HG02943 (cell line): Measurements from ENCODE around the gene INF2.
"Not testable (repeated sequence)": the region's sequence is repeated elsewhere in the genome, so short reads cannot be mapped to it uniquely, and the experiment has no call there.

ENCODE experiments used
- ATAC-seq: cut with Tn5 transposase; IDR thresholded peaks from one replicate; pipeline ENCODE4 v1.9.1; 2021; ENCODE audit warnings: mild to moderate bottlenecking, low read depth, moderate library complexity; ENCODE audit not compliant: unreplicated experiment

INF2 gene

GRCh38 chr14:104745431-104745830 lies 56.0 kb downstream of the INF2 start:
- no peak for ATAC-seq

GRCh38 chr14:104746071-104746545 lies 56.7 kb downstream of the INF2 start:
- ATAC-seq = no peak

GRCh38 chr14:104746934-104747481 lies 57.6 kb downstream of the INF2 start:
- no peak for ATAC-seq

GRCh38 chr14:104747876-104748275 lies 58.5 kb downstream of the INF2 start:
- ATAC-seq = no peak

- no peak for ATAC-seq
Observed at GRCh38 chr14:104749111-104749649, 59.8 kb downstream of the INF2 start.

- no peak for ATAC-seq
Observed at GRCh38 chr14:104750056-104750752, 60.8 kb downstream of the INF2 start.

- not testable (repeated sequence) for ATAC-seq
Observed at GRCh38 chr14:104750753-104751057, 61.3 kb downstream of the INF2 start.

- ATAC-seq = no peak
Observed at GRCh38 chr14:104751539-104752422, 62.4 kb downstream of the INF2 start.

- ATAC-seq = peak; percentile 83
Observed at GRCh38 chr14:104752423-104752734, 63.0 kb downstream of the INF2 start.

GRCh38 chr14:104752735-104753527 lies 63.5 kb downstream of the INF2 start, which contains the start of gene SIVA1:
TSS of gene SIVA1 (plus strand) at chr14:104753147. CDS start at chr14:104753202, 55 bp downstream.
- ATAC-seq = peak; percentile 87

GRCh38 chr14:104753528-104754212 lies 64.3 kb downstream of the INF2 start:
- no peak for ATAC-seq

- ATAC-seq = no peak
Observed at GRCh38 chr14:104754213-104754851, 64.9 kb downstream of the INF2 start.

- ATAC-seq = no peak
Observed at GRCh38 chr14:104755621-104756020, 66.2 kb downstream of the INF2 start.

GRCh38 chr14:104756477-104757237 lies 67.2 kb downstream of the INF2 start:
- ATAC-seq = no peak

- ATAC-seq = no peak
Observed at GRCh38 chr14:104757238-104757585, 67.8 kb downstream of the INF2 start.

- no peak for ATAC-seq
Observed at GRCh38 chr14:104757681-104758392, 68.4 kb downstream of the INF2 start.

- no peak for ATAC-seq
Observed at GRCh38 chr14:104758981-104759969, 69.9 kb downstream of the INF2 start.
